Liver (tissue), 9 donors: ENCODE measurements around the gene RHOXF1. TPM values are rescaled to one million over a fixed set of nuclear protein-coding genes. Genes with fewer than 3 reads are reported as not detected.
"Not testable (repeated sequence)": the region's sequence is repeated elsewhere in the genome, so short reads cannot be mapped to it uniquely, and the experiment has no call there.

Experiments used
- DNase-seq: peaks from one replicate; pipeline ENCODE4 v3.0.0-alpha.2; 2017; ENCODE audit warnings: low spot score
- H3K27ac ChIP-seq, 2 donors: one replicate each; pipeline ENCODE4 v1.7.0; 2013; ENCODE audit warnings: inconsistent platforms in 2 of 2, low read length in 2 of 2, control low read depth in 1 of 2, low read depth in 1 of 2, mild to moderate bottlenecking in 1 of 2
- H3K27me3 ChIP-seq, 4 donors: one replicate each; pipeline versions ENCODE4 v1.6.1 to v1.7.0; 2013; ENCODE audit warnings: low read length in 3 of 4, inconsistent platforms in 1 of 4, mild to moderate bottlenecking in 1 of 4, moderate library complexity in 1 of 4; ENCODE audit not compliant: control insufficient read depth in 4 of 4, insufficient read depth in 4 of 4
- H3K36me3 ChIP-seq, 4 donors: one replicate each; pipeline versions ENCODE4 v1.6.1 to v1.7.0; 2013; ENCODE audit warnings: low read length in 3 of 4, mild to moderate bottlenecking in 3 of 4, low read depth in 1 of 4, moderate library complexity in 1 of 4; ENCODE audit not compliant: control insufficient read depth in 4 of 4, insufficient read depth in 3 of 4
- H3K4me1 ChIP-seq, 4 donors: one replicate each; pipeline versions ENCODE4 v1.6.1 to v1.7.0; 2013; ENCODE audit warnings: low read length in 3 of 4, mild to moderate bottlenecking in 3 of 4, moderate library complexity in 1 of 4; ENCODE audit not compliant: control insufficient read depth in 4 of 4, insufficient read depth in 4 of 4
- H3K4me3 ChIP-seq, 3 donors: one replicate each; pipeline versions ENCODE4 v1.6.1 to v1.7.0; 2013; ENCODE audit warnings: low read length in 3 of 3, control low read depth in 1 of 3, low read depth in 1 of 3, mild to moderate bottlenecking in 1 of 3
- H3K9ac ChIP-seq, 2 donors: one replicate each; pipeline ENCODE4 v1.7.0; 2013; ENCODE audit warnings: low read length in 2 of 2, mild to moderate bottlenecking in 2 of 2, moderate library complexity in 2 of 2, control low read depth in 1 of 2, low read depth in 1 of 2
- H3K9me3 ChIP-seq, 4 donors: one replicate each; pipeline versions ENCODE4 v1.6.1 to v1.7.0; 2013; ENCODE audit warnings: low read length in 3 of 4; ENCODE audit not compliant: control insufficient read depth in 4 of 4
- ATF3 ChIP-seq: IDR thresholded peaks from 2 replicates; pipeline ENCODE4 v1.6.1; 2016; ENCODE audit warnings: antibody characterized with exemption
- CTCF ChIP-seq: fragments of 150-350 bp; IDR thresholded peaks from 2 replicates; pipeline ENCODE4 v1.5.1; 2017; ENCODE audit warnings: improper control_type of control experiment, low read depth, low read length; ENCODE audit not compliant: missing input control
- EGR1 ChIP-seq, 2 donors: IDR thresholded peaks; 2 replicates each; pipeline ENCODE4 v1.6.1; 2016 to 2018; ENCODE audit warnings: antibody characterized with exemption in 2 of 2, low read depth in 2 of 2
- FOXA1 ChIP-seq: IDR thresholded peaks from 2 replicates; pipeline ENCODE4 v1.6.1; 2016; ENCODE audit warnings: antibody characterized with exemption
- FOXA2 ChIP-seq: IDR thresholded peaks from 2 replicates; pipeline ENCODE4 v1.6.1; 2016; ENCODE audit warnings: antibody characterized with exemption
- GABPA ChIP-seq, 2 donors: IDR thresholded peaks in 1 of 2; conservative IDR thresholded peaks in 1 of 2; 2 replicates each; pipeline ENCODE4 v1.6.1; 2016; ENCODE audit warnings: antibody characterized with exemption in 2 of 2, mild to moderate bottlenecking in 1 of 2, moderate library complexity in 1 of 2
- HNF4A ChIP-seq, 2 donors: conservative IDR thresholded peaks; 2 replicates each; pipeline ENCODE4 v1.6.1; 2016; ENCODE audit warnings: antibody characterized with exemption in 2 of 2, mild to moderate bottlenecking in 2 of 2
- HNF4G ChIP-seq: IDR thresholded peaks from 2 replicates; pipeline ENCODE4 v1.6.1; 2016; ENCODE audit warnings: antibody characterized with exemption
- JUND ChIP-seq, 2 donors: IDR thresholded peaks; 2 replicates each; pipeline ENCODE4 v1.6.1; 2016; ENCODE audit warnings: antibody characterized with exemption in 2 of 2
- MAX ChIP-seq: IDR thresholded peaks from 2 replicates; pipeline ENCODE4 v1.6.1; 2016; ENCODE audit warnings: antibody characterized with exemption
- NR2F2 ChIP-seq: IDR thresholded peaks from 2 replicates; pipeline ENCODE4 v1.6.1; 2016; ENCODE audit warnings: antibody characterized with exemption
- RAD21 ChIP-seq, 2 donors: IDR thresholded peaks; 2 replicates each; pipeline ENCODE4 v1.6.1; 2016; ENCODE audit warnings: antibody characterized with exemption in 2 of 2, mild to moderate bottlenecking in 2 of 2
- RXRA ChIP-seq, 2 donors: IDR thresholded peaks; 2 replicates each; pipeline ENCODE4 v1.6.1; 2017 to 2018; ENCODE audit warnings: antibody characterized with exemption in 2 of 2, mild to moderate bottlenecking in 1 of 2
- SP1 ChIP-seq: IDR thresholded peaks from 2 replicates; pipeline ENCODE4 v1.6.1; 2018; ENCODE audit warnings: antibody characterized with exemption, mild to moderate bottlenecking
- TAF1 ChIP-seq: conservative IDR thresholded peaks from 2 replicates; pipeline ENCODE4 v1.6.1; 2016; ENCODE audit warnings: antibody characterized with exemption, mild to moderate bottlenecking
- YY1 ChIP-seq: IDR thresholded peaks from 2 replicates; pipeline ENCODE4 v1.6.1; 2016; ENCODE audit warnings: antibody characterized with exemption, mild to moderate bottlenecking
- ZBTB33 ChIP-seq: IDR thresholded peaks from 2 replicates; pipeline ENCODE4 v1.6.1; 2016; ENCODE audit warnings: antibody characterized with exemption
- WGBS: extraction: QIAGEN DNeasy Blood & Tissue Kit; methylation state at CpG from one replicate; pipeline ENCODE4 v1.1.7; 2013; 5-methylcytosine and 5-hydroxymethylcytosine counted together
- polyA plus RNA-seq, 2 donors: library from polyadenylated mRNA; stranded (reverse) in 1 of 2; unstranded in 1 of 2; fragments of 200-250 nt in 1 of 2; fragments of >200 nt in 1 of 2; fragmentation: Nextera tagmentation in 1 of 2; extraction: Ambion mirVana in 1 of 2; gene quantifications; one replicate each; pipeline versions ENCODE4 v1.2.1 to v1.2.3, GENCODE V29; 2013 to 2015
- total RNA-seq, 2 donors: library from RNA; depleted of rRNA; stranded (reverse); fragments of >200 nt; gene quantifications; one replicate each; pipeline ENCODE4 v1.2.3, GENCODE V29; 2014
- donor health status: healthy.
- donor health status: healthy.
- donor health status: healthy.
- donor health status: healthy.
- donor health status: healthy.

Gene RHOXF1
- total and polyA plus RNA-seq, 4 donors, result not detected

GRCh38 chrX:120136128-120136527 is 20.4 kb upstream of the RHOXF1 start:
- WGBS, result 62% methylated on average over 6 of the region's 6 CpGs
- Histone ChIP-seq H3K4me1 (no peaks in the 10 kb centered on the region), H3K27me3 (no peaks in the 10 kb centered on the region), H3K9me3 (no peaks in the 10 kb centered on the region), H3K27ac (no peak overlapping the region), H3K36me3 (no peaks in the 10 kb centered on the region), H3K9ac (no peak overlapping the region), H3K4me3 (no peak overlapping the region)
- TF ChIP-seq GABPA (IDR thresholded peaks at IDR 0.05 in 1 of 2, conservative IDR thresholded peaks at IDR 0.05 in 1 of 2) (no peak), RAD21 (IDR thresholded peaks at IDR 0.05) (no peak), HNF4G (no peak), MAX (no peak)
- DNase-seq, result no peak

GRCh38 chrX:120128306-120128846 is 12.7 kb upstream of the RHOXF1 start:
- WGBS, result 91% methylated on average over 5 of the region's 5 CpGs
- not testable (repeated sequence) for DNase-seq, H3K4me1 ChIP-seq, H3K27me3 ChIP-seq, H3K27ac ChIP-seq, H3K36me3 ChIP-seq, H3K9me3 ChIP-seq, H3K4me3 ChIP-seq, H3K9ac ChIP-seq

GRCh38 chrX:120125444-120125843 is 9.7 kb upstream of the RHOXF1 start:
- no peaks in the 10 kb centered on the region for H3K9me3 ChIP-seq
- TF ChIP-seq FOXA2 (no peak), RAD21 (IDR thresholded peaks at IDR 0.05) (no peak), GABPA (IDR thresholded peaks at IDR 0.05 in 1 of 2, conservative IDR thresholded peaks at IDR 0.05 in 1 of 2) (no peak), EGR1 (IDR thresholded peaks at IDR 0.05; ENCODE audit: low read depth in 2 of 2) (no peak), SP1 (no peak), HNF4A (conservative IDR thresholded peaks at IDR 0.05) (no peak), ATF3 (no peak), JUND (IDR thresholded peaks at IDR 0.05) (no peak), NR2F2 (no peak), HNF4G (no peak), ZBTB33 (no peak), MAX (no peak), FOXA1 (no peak), TAF1 (no peak), RXRA (IDR thresholded peaks at IDR 0.05) (no peak), CTCF (no peak), YY1 (no peak)
- no peaks in the 10 kb centered on the region for H3K4me1 ChIP-seq
- DNase-seq, result no peak
- 82% methylated on average over 3 of the region's 3 CpGs for WGBS
- no peaks in the 10 kb centered on the region for H3K36me3 ChIP-seq
- H3K27ac ChIP-seq, result no peak overlapping the region
- peaks cover 0 to 2% (median 0%) of the 10 kb centered on the region in 4 donors for H3K27me3 ChIP-seq
- H3K9ac ChIP-seq, result no peak overlapping the region
- H3K4me3 ChIP-seq, result peak overlapping the region in 1 of 3 donors; percentile 23
